Gastrocnemius medialis (tissue), 4 donors: ENCODE data around the gene ADAMTS14. TPM values are rescaled to one million over a fixed set of nuclear protein-coding genes. Genes with fewer than 3 reads are reported as not detected.

Source experiments
- ATAC-seq, 2 donors: fragments of 150-250 bp; one replicate each; pipeline ENCODE4 v1.9.1; 2016
- DNase-seq, 2 donors: peaks; one replicate each; pipeline ENCODE4 v3.0.0-alpha.2; 2019
- H3K27ac ChIP-seq, 4 donors: fragments of 200-600 bp; sonication (generic); 1 replicate in 1 of 4; 2 replicates in 3 of 4; pipeline ENCODE4 v1.5.1; 2016 to 2018; ENCODE audit warnings: mild to moderate bottlenecking in 2 of 4, moderate library complexity in 1 of 4
- H3K27me3 ChIP-seq, 3 donors: fragments of 200-600 bp; sonication (generic) in 2 of 3; 1 replicate in 1 of 3; 2 replicates in 2 of 3; pipeline versions ENCODE4 v1.5.1 to v1.6.0; 2016 to 2019; ENCODE audit warnings: mild to moderate bottlenecking in 1 of 3, moderate library complexity in 1 of 3
- H3K36me3 ChIP-seq, 2 donors: fragments of 200-600 bp; sonication (generic) in 1 of 2; one replicate each; pipeline ENCODE4 v1.5.1; 2017 to 2018
- H3K4me1 ChIP-seq, 2 donors: fragments of 200-600 bp; sonication (generic) in 1 of 2; one replicate each; pipeline ENCODE4 v1.5.1; 2016 to 2017; ENCODE audit warnings: mild to moderate bottlenecking in 2 of 2
- H3K4me3 ChIP-seq, 4 donors: fragments of 200-600 bp; sonication (generic) in 3 of 4; 1 replicate in 1 of 4; 2 replicates in 3 of 4; pipeline ENCODE4 v1.5.1; 2016 to 2019; ENCODE audit warnings: mild to moderate bottlenecking in 2 of 4
- H3K9me3 ChIP-seq, 3 donors: fragments of 200-600 bp; sonication (generic) in 2 of 3; 1 replicate in 1 of 3; 2 replicates in 2 of 3; pipeline ENCODE4 v1.5.1; 2016 to 2019
- POLR2A ChIP-seq, 2 donors: fragments of 450-650 bp; IDR thresholded peaks; one replicate each; pipeline ENCODE4 v1.6.1; 2017; ENCODE audit warnings: antibody characterized with exemption in 2 of 2, mild to moderate bottlenecking in 2 of 2, moderate library complexity in 2 of 2
- in situ Hi-C, 4 donors: fragments of 200-750 bp; cut with MboI; loops; one replicate each; pipeline versions ENCODE4 v1.15.0 to v1.8.0; 2017; ENCODE audit warnings: low sequenced_read_pairs in 4 of 4
- intact Hi-C: fragments of 100-400 bp; cut with DNase I; formaldehyde crosslinking; loops from one replicate; pipeline ENCODE4 v1.15.1; 2023; ENCODE audit warnings: low total_unique reads
- total RNA-seq, 4 donors: library from RNA; depleted of rRNA; stranded (reverse); fragments of >200 nt; gene quantifications; one replicate each; pipeline versions ENCODE4 v1.1.0 to v1.2.3, GENCODE V29; 2016
- TF ChIP-seq, protein P1 (sequence below), 5 experiments: fragments of 450-650 bp in 3 of 5; fragments of 200-600 bp in 2 of 5; sonication (generic) in 2 of 5; IDR thresholded peaks in 4 of 5; conservative IDR thresholded peaks in 1 of 5; 1 replicate in 4 of 5; 2 replicates in 1 of 5; pipeline ENCODE4 v1.5.1; 2016 to 2019; ENCODE audit warnings: antibody characterized with exemption in 5 of 5, mild to moderate bottlenecking in 3 of 5, moderate library complexity in 3 of 5

ADAMTS14 gene, protein sequence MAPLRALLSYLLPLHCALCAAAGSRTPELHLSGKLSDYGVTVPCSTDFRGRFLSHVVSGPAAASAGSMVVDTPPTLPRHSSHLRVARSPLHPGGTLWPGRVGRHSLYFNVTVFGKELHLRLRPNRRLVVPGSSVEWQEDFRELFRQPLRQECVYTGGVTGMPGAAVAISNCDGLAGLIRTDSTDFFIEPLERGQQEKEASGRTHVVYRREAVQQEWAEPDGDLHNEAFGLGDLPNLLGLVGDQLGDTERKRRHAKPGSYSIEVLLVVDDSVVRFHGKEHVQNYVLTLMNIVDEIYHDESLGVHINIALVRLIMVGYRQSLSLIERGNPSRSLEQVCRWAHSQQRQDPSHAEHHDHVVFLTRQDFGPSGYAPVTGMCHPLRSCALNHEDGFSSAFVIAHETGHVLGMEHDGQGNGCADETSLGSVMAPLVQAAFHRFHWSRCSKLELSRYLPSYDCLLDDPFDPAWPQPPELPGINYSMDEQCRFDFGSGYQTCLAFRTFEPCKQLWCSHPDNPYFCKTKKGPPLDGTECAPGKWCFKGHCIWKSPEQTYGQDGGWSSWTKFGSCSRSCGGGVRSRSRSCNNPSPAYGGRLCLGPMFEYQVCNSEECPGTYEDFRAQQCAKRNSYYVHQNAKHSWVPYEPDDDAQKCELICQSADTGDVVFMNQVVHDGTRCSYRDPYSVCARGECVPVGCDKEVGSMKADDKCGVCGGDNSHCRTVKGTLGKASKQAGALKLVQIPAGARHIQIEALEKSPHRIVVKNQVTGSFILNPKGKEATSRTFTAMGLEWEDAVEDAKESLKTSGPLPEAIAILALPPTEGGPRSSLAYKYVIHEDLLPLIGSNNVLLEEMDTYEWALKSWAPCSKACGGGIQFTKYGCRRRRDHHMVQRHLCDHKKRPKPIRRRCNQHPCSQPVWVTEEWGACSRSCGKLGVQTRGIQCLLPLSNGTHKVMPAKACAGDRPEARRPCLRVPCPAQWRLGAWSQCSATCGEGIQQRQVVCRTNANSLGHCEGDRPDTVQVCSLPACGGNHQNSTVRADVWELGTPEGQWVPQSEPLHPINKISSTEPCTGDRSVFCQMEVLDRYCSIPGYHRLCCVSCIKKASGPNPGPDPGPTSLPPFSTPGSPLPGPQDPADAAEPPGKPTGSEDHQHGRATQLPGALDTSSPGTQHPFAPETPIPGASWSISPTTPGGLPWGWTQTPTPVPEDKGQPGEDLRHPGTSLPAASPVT
- total RNA-seq, result under 1 TPM in 1 of 4 donors, not detected in 3; 0.10 TPM

DNA sequence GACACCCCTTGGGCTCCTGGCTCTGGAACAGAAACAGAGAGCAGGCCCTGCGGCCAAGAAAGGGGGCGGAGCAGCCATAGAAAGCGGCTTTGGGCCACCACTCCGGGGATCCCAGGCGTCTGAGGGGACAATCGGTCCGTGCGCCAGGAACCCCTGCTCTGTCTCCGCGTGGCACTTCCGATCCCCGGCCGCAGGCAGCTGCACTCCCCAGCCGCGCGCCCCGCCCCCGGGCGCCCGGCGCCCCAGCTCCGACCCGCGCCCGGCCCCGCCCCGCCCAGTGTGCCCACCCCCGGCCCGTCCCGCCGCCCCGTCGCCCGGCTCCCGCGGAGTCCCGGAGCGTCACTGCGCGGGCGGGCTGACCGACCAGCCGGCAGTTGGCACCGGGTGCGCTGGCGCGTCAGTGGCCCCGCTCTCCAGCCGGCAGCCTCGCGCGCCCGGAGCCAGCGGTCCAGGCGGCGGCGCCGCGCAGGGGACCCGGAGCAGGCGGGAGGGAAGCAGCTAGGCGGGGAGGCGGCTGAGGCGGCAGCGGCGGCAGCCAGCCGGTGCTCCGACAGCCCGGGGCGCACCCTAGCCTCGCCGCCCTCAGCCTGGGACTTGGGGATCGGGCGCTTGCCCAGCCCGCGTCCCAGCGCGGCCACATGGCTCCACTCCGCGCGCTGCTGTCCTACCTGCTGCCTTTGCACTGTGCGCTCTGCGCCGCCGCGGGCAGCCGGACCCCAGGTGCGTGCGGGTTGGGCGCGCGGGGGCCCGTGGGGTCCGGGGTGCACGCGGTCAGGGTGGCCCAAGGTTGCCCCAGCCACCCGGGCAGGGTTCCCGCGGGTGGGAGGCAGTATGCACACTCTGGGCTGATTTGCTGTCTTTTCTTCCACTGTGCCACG, at the start of gene ADAMTS14:
Gene ADAMTS14, plus strand, starts transcription at position 342 of the 878 bp plus-strand sequence. Its CDS starts 297 bp downstream, at position 639.
- Histone ChIP-seq H3K9me3 (no peaks in the 10 kb centered on the region), H3K27ac (no peak within 1 kb of the TSS), H3K4me1 (peaks cover 10 to 13% of the 10 kb centered on the region in 2 donors), H3K36me3 (no peaks in the 10 kb centered on the region), H3K4me3 (peak within 1 kb of the TSS in 3 of 4 donors; percentile 34 to 47 (median 34)), H3K27me3 (peaks cover 0 to 19% (median 0%) of the 10 kb centered on the region in 3 donors)
- intact Hi-C loops, result no loop called here
- TF ChIP-seq, protein P1, sequence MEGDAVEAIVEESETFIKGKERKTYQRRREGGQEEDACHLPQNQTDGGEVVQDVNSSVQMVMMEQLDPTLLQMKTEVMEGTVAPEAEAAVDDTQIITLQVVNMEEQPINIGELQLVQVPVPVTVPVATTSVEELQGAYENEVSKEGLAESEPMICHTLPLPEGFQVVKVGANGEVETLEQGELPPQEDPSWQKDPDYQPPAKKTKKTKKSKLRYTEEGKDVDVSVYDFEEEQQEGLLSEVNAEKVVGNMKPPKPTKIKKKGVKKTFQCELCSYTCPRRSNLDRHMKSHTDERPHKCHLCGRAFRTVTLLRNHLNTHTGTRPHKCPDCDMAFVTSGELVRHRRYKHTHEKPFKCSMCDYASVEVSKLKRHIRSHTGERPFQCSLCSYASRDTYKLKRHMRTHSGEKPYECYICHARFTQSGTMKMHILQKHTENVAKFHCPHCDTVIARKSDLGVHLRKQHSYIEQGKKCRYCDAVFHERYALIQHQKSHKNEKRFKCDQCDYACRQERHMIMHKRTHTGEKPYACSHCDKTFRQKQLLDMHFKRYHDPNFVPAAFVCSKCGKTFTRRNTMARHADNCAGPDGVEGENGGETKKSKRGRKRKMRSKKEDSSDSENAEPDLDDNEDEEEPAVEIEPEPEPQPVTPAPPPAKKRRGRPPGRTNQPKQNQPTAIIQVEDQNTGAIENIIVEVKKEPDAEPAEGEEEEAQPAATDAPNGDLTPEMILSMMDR (IDR thresholded peaks at IDR 0.05 in 4 of 5, conservative IDR thresholded peaks at IDR 0.05 in 1 of 5), result no peak
- no peak for TF ChIP-seq POLR2A (IDR thresholded peaks at IDR 0.05)
- in situ Hi-C loops, result no loop called here
- ATAC-seq, result peak in 1 of 2 donors; percentile 25
- no peak for DNase-seq

DNA sequence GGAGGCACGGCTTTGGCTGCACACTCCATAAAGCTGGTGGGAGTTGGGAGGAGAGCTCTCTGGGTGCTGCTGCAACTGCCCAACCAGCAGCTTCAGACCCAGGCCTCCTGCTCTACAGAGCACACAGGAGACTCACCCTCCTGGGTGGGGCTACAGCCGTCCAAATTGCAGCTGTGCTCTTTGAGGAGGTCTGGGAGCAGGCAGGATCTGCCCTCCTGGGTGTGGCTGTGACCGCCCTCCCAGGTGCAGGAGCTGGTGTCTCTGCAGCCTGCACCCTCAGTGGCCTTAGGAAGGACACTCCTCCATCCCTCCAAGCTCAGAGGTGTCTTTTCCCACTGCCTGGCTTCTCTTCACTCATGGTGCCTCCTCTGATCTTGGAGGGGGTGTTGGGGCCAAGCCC, 49.8 kb upstream of the ADAMTS14 start:
- in situ Hi-C loops, result no loop called here
- intact Hi-C loops, result no loop called here
- TF ChIP-seq, protein P1 (IDR thresholded peaks at IDR 0.05 in 4 of 5, conservative IDR thresholded peaks at IDR 0.05 in 1 of 5), result no peak
- no peak for TF ChIP-seq POLR2A (IDR thresholded peaks at IDR 0.05)

DNA sequence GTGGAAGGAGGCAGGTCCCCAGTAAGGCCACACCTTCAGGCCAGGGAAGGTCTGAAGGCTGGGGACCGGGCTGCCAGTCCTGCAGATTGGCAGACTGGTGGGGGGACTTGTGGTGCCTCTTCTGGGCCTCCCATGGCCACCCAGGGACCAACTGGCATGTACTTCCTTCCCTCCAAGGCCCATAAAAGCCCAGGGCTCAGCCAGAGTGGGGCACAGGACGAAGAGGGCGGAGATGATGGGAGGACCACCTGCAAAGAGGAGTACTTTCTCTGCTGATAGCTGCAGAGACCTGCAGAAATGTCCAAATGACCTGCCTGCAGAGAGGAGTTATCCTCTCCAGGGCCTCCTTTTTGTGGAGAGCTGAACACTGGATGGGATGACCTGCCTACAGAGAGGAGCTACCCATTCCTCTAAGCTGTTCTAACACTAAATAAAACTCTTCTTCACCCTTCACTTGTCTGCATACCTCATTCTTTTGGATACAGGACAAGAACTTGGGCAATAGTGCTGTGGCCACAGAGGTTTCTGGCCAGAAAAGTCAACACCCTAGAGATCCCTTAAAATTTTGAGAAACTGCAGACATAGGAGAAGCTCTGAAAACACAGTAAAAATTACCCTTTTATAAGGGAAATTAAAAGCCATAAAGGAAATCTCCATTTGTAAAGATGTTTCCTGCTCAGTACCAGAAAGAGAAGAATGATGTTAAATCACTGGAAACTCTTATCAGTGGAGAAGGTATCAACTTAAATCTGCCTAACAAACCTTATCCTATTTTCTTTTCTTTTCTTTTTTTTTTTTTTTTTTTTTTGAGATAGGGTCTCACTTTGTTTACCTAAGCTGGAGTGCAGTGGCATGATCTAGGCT, 49.1 kb upstream of the ADAMTS14 start:
- Histone ChIP-seq H3K4me3 (no peak overlapping the region), H3K27me3 (no peaks in the 10 kb centered on the region), H3K36me3 (no peaks in the 10 kb centered on the region), H3K27ac (no peak overlapping the region), H3K9me3 (no peaks in the 10 kb centered on the region), H3K4me1 (no peaks in the 10 kb centered on the region)
- intact Hi-C loops (no loop called here), in situ Hi-C loops (no loop called here)
- DNase-seq (no peak), ATAC-seq (no peak)
- TF ChIP-seq, protein P1 (IDR thresholded peaks at IDR 0.05 in 4 of 5, conservative IDR thresholded peaks at IDR 0.05 in 1 of 5), result no peak
- TF ChIP-seq POLR2A (IDR thresholded peaks at IDR 0.05), result no peak

More for the DNA sequence above, 49.8 kb upstream of the ADAMTS14 start:
- DNase-seq (no peak), ATAC-seq (no peak)
- Histone ChIP-seq H3K36me3 (no peaks in the 10 kb centered on the region), H3K27me3 (no peaks in the 10 kb centered on the region), H3K4me1 (no peaks in the 10 kb centered on the region), H3K4me3 (no peak overlapping the region), H3K9me3 (no peaks in the 10 kb centered on the region), H3K27ac (no peak overlapping the region)
